Uterus (tissue), 2 donors: ENCODE data around the gene PTK7.

ENCODE experiments used
- POLR2A ChIP-seq, 2 donors: fragments of 450-650 bp; IDR thresholded peaks; one replicate each; pipeline ENCODE4 v1.6.1; 2016; ENCODE audit warnings: antibody characterized with exemption in 2 of 2, mild to moderate bottlenecking in 1 of 2, moderate library complexity in 1 of 2
- TF ChIP-seq, protein P1 (sequence below), 4 experiments: fragments of 200-600 bp in 2 of 4; fragments of 450-650 bp in 2 of 4; sonication (generic) in 2 of 4; IDR thresholded peaks; one replicate each; pipeline ENCODE4 v1.5.1; 2016 to 2019; ENCODE audit warnings: antibody characterized with exemption in 4 of 4, mild to moderate bottlenecking in 2 of 4, moderate library complexity in 1 of 4

GRCh38 chr6:43203029-43203717 is 127.1 kb downstream of the PTK7 start:
- no peak for TF ChIP-seq POLR2A (IDR thresholded peaks at IDR 0.05)
- TF ChIP-seq, protein P1, sequence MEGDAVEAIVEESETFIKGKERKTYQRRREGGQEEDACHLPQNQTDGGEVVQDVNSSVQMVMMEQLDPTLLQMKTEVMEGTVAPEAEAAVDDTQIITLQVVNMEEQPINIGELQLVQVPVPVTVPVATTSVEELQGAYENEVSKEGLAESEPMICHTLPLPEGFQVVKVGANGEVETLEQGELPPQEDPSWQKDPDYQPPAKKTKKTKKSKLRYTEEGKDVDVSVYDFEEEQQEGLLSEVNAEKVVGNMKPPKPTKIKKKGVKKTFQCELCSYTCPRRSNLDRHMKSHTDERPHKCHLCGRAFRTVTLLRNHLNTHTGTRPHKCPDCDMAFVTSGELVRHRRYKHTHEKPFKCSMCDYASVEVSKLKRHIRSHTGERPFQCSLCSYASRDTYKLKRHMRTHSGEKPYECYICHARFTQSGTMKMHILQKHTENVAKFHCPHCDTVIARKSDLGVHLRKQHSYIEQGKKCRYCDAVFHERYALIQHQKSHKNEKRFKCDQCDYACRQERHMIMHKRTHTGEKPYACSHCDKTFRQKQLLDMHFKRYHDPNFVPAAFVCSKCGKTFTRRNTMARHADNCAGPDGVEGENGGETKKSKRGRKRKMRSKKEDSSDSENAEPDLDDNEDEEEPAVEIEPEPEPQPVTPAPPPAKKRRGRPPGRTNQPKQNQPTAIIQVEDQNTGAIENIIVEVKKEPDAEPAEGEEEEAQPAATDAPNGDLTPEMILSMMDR (IDR thresholded peaks at IDR 0.05): no peak
